Mesothelial cell of epicardium (in vitro differentiated cells): ENCODE data around the gene NHLRC3. TPM values are rescaled to one million over a fixed set of nuclear protein-coding genes. Genes with fewer than 3 reads are reported as not detected.
"Not testable (repeated sequence)": the region's sequence is repeated elsewhere in the genome, so short reads cannot be mapped to it uniquely, and the experiment has no call there.

Experiments
- DNase-seq, 2 experiments: peaks; one replicate each; pipeline ENCODE4 v3.0.0; 2021; ENCODE audit warnings: low spot score in 2 of 2; ENCODE audit not compliant: unreplicated experiment in 2 of 2
- H3K27ac Mint-ChIP-seq: 2 replicates; pipeline ENCODE4 v1.8.0; 2021; ENCODE audit warnings: mixed read lengths
- H3K27me3 Mint-ChIP-seq: 2 replicates; pipeline ENCODE4 v1.8.0; 2021; ENCODE audit warnings: low read depth, mixed read lengths
- H3K36me3 Mint-ChIP-seq: 2 replicates; pipeline ENCODE4 v1.8.0; 2021; ENCODE audit warnings: mixed read lengths
- H3K4me1 Mint-ChIP-seq: 2 replicates; pipeline ENCODE4 v1.8.0; 2021; ENCODE audit warnings: mixed read lengths
- H3K4me3 Mint-ChIP-seq: 2 replicates; pipeline ENCODE4 v1.8.0; 2021; ENCODE audit warnings: mild to moderate bottlenecking, moderate library complexity, mixed read lengths
- H3K9me3 Mint-ChIP-seq: 2 replicates; pipeline ENCODE4 v1.8.0; 2021; ENCODE audit warnings: mixed read lengths
- total RNA-seq: library from RNA; stranded (reverse); gene quantifications from 3 replicates; pipeline ENCODE4 v1.2.1, GENCODE V29; 2021
- TF ChIP-seq, protein P1 (sequence below): fragments of 200-600 bp; sonication (generic); IDR thresholded peaks from one replicate; pipeline ENCODE4 v1.5.0; 2021; ENCODE audit warnings: antibody characterized with exemption; ENCODE audit not compliant: unreplicated experiment

The NHLRC3 gene
- total RNA-seq, 1 donor from 2014 or later, result 42.2 TPM

DNA sequence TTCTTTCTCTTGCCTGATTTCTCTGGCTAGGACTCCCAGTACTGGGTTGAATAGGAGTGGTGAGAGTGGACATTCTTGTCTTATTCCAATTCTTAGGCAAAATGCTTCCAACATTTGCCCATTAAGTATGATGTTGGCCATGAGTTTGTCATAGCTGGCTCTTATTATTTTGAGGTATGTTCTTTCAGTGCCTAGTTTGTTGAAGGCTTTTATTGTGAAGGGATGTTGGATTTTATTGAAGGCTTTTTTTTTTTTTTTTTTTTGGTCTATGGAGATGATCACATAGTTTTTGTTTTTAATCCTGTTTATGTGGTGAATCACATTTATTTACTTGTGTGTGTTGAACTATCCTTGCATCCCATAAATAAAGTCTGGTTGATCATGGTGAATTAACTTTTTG, 19.8 kb downstream of the NHLRC3 start:
- DNase-seq, result no peak
- no peak overlapping the region for H3K27ac Mint-ChIP-seq

GRCh38 chr13:39062004-39062403, 23.7 kb downstream of the NHLRC3 start:
- no peaks in the 10 kb centered on the region for H3K4me1 Mint-ChIP-seq
- H3K4me3 Mint-ChIP-seq, result no peak overlapping the region

More for the DNA sequence above, 19.8 kb downstream of the NHLRC3 start:
- H3K4me3 Mint-ChIP-seq, result no peak overlapping the region
- TF ChIP-seq, protein P1, sequence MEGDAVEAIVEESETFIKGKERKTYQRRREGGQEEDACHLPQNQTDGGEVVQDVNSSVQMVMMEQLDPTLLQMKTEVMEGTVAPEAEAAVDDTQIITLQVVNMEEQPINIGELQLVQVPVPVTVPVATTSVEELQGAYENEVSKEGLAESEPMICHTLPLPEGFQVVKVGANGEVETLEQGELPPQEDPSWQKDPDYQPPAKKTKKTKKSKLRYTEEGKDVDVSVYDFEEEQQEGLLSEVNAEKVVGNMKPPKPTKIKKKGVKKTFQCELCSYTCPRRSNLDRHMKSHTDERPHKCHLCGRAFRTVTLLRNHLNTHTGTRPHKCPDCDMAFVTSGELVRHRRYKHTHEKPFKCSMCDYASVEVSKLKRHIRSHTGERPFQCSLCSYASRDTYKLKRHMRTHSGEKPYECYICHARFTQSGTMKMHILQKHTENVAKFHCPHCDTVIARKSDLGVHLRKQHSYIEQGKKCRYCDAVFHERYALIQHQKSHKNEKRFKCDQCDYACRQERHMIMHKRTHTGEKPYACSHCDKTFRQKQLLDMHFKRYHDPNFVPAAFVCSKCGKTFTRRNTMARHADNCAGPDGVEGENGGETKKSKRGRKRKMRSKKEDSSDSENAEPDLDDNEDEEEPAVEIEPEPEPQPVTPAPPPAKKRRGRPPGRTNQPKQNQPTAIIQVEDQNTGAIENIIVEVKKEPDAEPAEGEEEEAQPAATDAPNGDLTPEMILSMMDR, result no peak
- no peaks in the 10 kb centered on the region for H3K27me3 Mint-ChIP-seq
- H3K4me1 Mint-ChIP-seq, result no peaks in the 10 kb centered on the region
- H3K9me3 Mint-ChIP-seq, result peaks cover 37% of the 10 kb centered on the region
- peaks cover 25% of the 10 kb centered on the region for H3K36me3 Mint-ChIP-seq

DNA sequence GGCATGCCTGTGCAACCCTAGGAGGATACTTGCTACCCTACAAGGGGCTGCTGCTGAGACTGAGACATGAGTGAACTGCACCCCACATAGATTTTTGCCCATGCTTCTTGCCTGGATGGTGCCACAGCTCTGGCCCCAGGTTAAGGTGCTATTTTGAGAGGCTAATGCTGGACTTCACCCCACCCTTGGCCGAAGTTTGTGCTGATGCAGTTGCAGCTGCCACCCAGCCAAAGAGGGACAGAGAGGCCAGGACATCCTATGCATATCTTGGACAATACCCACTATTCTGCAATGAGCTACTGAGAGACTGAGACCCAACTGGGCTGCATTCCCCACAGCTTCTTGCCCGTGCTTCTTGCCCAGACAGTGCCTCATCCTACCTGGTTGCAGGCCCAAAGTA, 34.6 kb downstream of the NHLRC3 start:
- DNase-seq, result no peak
- no peaks in the 10 kb centered on the region for H3K4me1 Mint-ChIP-seq
- H3K27me3 Mint-ChIP-seq, result peaks cover 42% of the 10 kb centered on the region
- H3K27ac Mint-ChIP-seq, result no peak overlapping the region
- H3K4me3 Mint-ChIP-seq, result no peak overlapping the region
- no peaks in the 10 kb centered on the region for H3K36me3 Mint-ChIP-seq
- peaks cover 33% of the 10 kb centered on the region for H3K9me3 Mint-ChIP-seq
- TF ChIP-seq, protein P1, result no peak

More at GRCh38 chr13:39062004-39062403, 23.7 kb downstream of the NHLRC3 start:
- no peak for DNase-seq
- Mint-ChIP-seq H3K27ac (no peak overlapping the region), H3K36me3 (peaks cover 17% of the 10 kb centered on the region), H3K9me3 (peaks cover 34% of the 10 kb centered on the region), H3K27me3 (no peaks in the 10 kb centered on the region)
- TF ChIP-seq, protein P1, result no peak

DNA sequence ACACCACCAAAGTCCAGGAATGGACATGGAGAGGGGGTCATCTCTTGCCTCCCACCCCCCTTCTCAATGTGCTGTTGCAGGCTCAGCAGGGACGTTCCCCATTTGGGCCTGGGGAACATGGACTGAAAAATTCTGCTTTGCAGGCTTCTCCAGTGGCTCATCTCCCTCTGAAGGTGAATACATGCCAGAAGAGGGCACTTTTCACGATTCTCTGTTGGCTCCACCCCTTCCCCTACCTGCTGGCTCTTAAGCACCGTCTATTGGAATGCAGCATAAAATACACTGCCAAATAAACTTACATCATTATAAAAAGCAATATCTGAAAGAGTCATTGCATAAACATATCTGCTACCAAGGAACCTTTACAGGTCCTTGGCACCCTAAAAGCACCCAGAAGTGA, 35.7 kb downstream of the NHLRC3 start:
- Mint-ChIP-seq H3K9me3 (peaks cover 43% of the 10 kb centered on the region), H3K4me3 (no peak overlapping the region), H3K27ac (no peak overlapping the region), H3K27me3 (peaks cover 45% of the 10 kb centered on the region), H3K36me3 (no peaks in the 10 kb centered on the region), H3K4me1 (no peaks in the 10 kb centered on the region)
- TF ChIP-seq, protein P1, result no peak
- no peak for DNase-seq

GRCh38 chr13:39086251-39086945, 48.1 kb downstream of the NHLRC3 start:
- not testable (repeated sequence) for DNase-seq, H3K27me3 Mint-ChIP-seq, H3K4me1 Mint-ChIP-seq

GRCh38 chr13:39091586-39091985, 53.3 kb downstream of the NHLRC3 start:
- Mint-ChIP-seq H3K27me3 (no peaks in the 10 kb centered on the region), H3K27ac (no peak overlapping the region), H3K36me3 (no peaks in the 10 kb centered on the region), H3K9me3 (no peaks in the 10 kb centered on the region), H3K4me3 (no peak overlapping the region), H3K4me1 (no peaks in the 10 kb centered on the region)
- no peak for DNase-seq
- TF ChIP-seq, protein P1, result no peak

More at GRCh38 chr13:39086251-39086945, 48.1 kb downstream of the NHLRC3 start:
- H3K4me3 Mint-ChIP-seq, H3K27ac Mint-ChIP-seq, H3K36me3 Mint-ChIP-seq: not testable (repeated sequence)
- peaks cover 21% of the 10 kb centered on the region for H3K9me3 Mint-ChIP-seq
